ENCODE data around the gene CAPN8. TPM values are rescaled to one million over a fixed set of nuclear protein-coding genes. Genes with fewer than 3 reads are reported as not detected.

The CAPN8 gene
- total RNA-seq, 1 experiment from 2014 or later, result 0.54 TPM

GRCh38 chr1:223714421-223714724, 48.9 kb upstream of the CAPN8 start:
- POLR2A ChIA-PET, result no interaction called here
- peak overlapping the region; percentile 95 for H3K9ac ChIP-seq (ENCODE audit: low read length)
- H3K9me2 ChIP-seq (ENCODE audit: insufficient read depth), result no peaks in the 10 kb centered on the region
- peak overlapping the region; percentile 96 for H3K27ac ChIP-seq (ENCODE audit: low read depth, low read length)
- TF ChIP-seq SP1 (IDR thresholded peaks at IDR 0.05; ENCODE audit: low read depth) (no peak), MAX (IDR thresholded peaks at IDR 0.05) (no peak), POLR2AphosphoS5 (IDR thresholded peaks at IDR 0.05; ENCODE audit: low read depth, low read length) (no peak), RAD21 (IDR thresholded peaks at IDR 0.05; ENCODE audit: low read depth) (no peak), FOSL1 (IDR thresholded peaks at IDR 0.05; ENCODE audit: low read depth) (no peak), CEBPB (IDR thresholded peaks at IDR 0.05; ENCODE audit: low read depth) (no peak), EZH2 (IDR thresholded peaks at IDR 0.05) (no peak), CTCF (IDR thresholded peaks at IDR 0.05 in 2 of 3, conservative IDR thresholded peaks at IDR 0.05 in 1 of 3; ENCODE audit: borderline replicate concordance in 1 of 3, insufficient read depth in 1 of 3, low read depth in 2 of 3, low read length in 2 of 3) (no peak), JUND (IDR thresholded peaks at IDR 0.05) (no peak), ELF1 (IDR thresholded peaks at IDR 0.05; ENCODE audit: borderline replicate concordance, low read depth) (no peak)
- no peak for ATAC-seq
- no peak overlapping the region for H2AFZ ChIP-seq (ENCODE audit: low read depth, low read length, poor library complexity, severe bottlenecking)
- peak overlapping the region; percentile 83 for H3K4me2 ChIP-seq (ENCODE audit: low read length)
- H3K9me3 ChIP-seq (ENCODE audit: control insufficient read depth in 1 of 2, insufficient read depth in 1 of 2, low read depth in 1 of 2, low read length in 2 of 2), result no peaks in the 10 kb centered on the region
- no peak for DNase-seq (ENCODE audit: low read depth, low spot score)
- H4K20me1 ChIP-seq (ENCODE audit: insufficient read depth), result no peaks in the 10 kb centered on the region
- intact Hi-C loops (cut with micrococcal nuclease), result loop anchor here (2.0 kb wide), 1 partner anchor 34 kb away; no protein-coding TSS in a partner anchor
- CTCF ChIA-PET, result no interaction called here
- no TSS peak for BruUV-seq (replicated peaks)
- H3K79me2 ChIP-seq (ENCODE audit: insufficient read depth, low read length), result peaks cover 76% of the 10 kb centered on the region
- peaks cover 3 to 31% of the 10 kb centered on the region in 2 experiments for H3K36me3 ChIP-seq (ENCODE audit: control insufficient read depth in 1 of 2, insufficient read depth in 2 of 2, low read length in 2 of 2)
- peaks cover 48 to 85% of the 10 kb centered on the region in 2 experiments for H3K4me1 ChIP-seq (ENCODE audit: control insufficient read depth in 1 of 2, insufficient read depth in 2 of 2, low read length in 2 of 2)
- H3K27me3 ChIP-seq (ENCODE audit: insufficient read depth, low read length), result no peaks in the 10 kb centered on the region
- peak overlapping the region in 1 of 2 experiments; percentile 81; a peak in 3 of 4 replicates for H3K4me3 ChIP-seq (replicated peaks in 1 of 2; ENCODE audit: low read depth in 1 of 2, low read length in 2 of 2)
- RAD21 ChIA-PET (ENCODE audit: low non-redundant PET in 1 of 2, low total read pairs in 2 of 2, uncharacterized antibody in 2 of 2, unreplicated experiment in 2 of 2), result no interaction called here
